GM21528 (cell line): ENCODE data around the gene TEN1.
"Not testable (repeated sequence)": the region's sequence is repeated elsewhere in the genome, so short reads cannot be mapped to it uniquely, and the experiment has no call there.

ENCODE experiments used
- ATAC-seq: cut with Tn5 transposase; IDR thresholded peaks from one replicate; pipeline ENCODE4 v1.9.1; 2021; ENCODE audit warnings: mild to moderate bottlenecking, moderate library complexity; ENCODE audit not compliant: unreplicated experiment, low FRiP score

The TEN1 gene

DNA sequence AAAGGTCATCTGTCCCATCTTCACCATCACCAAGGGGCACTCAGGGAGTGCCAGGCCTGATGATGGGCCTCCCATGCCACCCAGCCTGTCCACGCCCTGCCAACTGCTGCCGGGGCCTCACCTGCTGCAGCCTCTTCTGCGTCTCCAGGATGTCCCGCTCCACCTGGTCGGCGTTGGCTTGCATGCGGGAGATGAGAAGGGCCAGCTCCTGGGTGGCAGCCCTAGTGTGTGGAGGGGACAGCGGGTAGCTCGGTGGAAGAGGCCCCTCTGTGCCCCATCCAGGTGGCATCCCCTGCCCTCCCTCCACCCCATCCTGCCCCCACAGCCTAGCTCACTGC, 44.8 kb downstream of the TEN1 start:
- ATAC-seq = no peak

DNA sequence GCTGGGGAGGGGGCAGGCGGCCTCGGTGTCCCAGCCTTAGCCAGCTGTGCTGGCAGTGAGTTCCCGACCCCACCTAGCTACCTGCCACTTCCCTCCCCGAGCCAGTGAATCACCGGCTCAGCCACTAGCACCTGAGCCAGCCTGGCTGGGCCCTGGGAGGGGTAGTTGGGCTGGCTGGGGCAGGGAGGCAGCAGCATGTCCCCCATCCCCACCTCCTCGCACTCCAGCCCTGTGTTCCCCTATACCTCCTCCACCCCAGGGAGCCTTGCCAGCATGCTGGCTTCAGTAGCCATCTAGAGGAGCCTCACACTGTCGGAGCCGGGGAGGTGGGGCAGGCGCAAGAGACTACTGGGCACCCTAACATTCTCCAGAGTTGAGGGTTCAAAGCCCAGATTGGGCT, 45.3 kb downstream of the TEN1 start:
- no peak for ATAC-seq

DNA sequence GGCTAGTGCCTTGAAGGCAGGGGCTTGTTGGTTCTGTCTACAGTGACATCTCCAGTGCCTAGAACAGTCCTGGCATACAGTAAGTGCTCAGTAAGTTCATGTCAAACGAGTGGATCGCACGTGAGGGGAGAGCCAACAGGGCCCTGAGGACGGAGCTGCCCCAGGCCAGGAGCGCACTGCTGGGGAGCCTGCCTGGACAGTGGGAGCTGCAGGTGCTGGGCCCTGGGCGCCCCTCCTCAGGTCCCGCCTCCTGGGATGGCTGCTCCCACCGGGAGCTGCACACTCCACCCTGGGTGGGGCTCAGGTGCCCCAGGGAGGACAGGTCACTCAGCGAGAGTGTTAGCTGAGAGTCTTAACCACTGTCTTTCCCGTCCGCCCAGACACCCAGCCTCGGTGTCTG, 46.3 kb downstream of the TEN1 start:
- no peak for ATAC-seq

DNA sequence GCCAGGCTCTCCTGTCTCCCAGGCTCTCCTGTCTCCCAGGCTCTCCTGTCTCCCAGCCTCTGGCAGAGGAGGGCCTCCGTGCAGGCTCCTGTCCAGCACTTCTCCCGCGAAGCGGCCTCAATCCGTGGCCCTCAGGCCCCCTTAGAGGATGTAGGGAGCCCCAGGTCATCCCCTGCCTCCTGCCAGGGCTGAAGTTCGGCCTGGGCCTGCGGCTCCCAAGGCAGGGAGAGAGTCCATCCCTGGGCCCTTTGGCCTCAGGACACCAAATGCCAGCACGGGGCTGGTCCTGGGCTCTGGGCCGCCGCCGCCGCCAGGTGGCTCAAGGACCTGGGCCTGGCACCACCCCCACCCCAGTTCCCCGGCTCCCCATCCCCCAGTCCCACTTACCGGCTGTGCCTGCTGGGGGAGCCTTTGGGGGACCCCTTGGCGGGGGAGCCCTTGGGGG, 47.7 kb downstream of the TEN1 start:
- no peak for ATAC-seq

DNA sequence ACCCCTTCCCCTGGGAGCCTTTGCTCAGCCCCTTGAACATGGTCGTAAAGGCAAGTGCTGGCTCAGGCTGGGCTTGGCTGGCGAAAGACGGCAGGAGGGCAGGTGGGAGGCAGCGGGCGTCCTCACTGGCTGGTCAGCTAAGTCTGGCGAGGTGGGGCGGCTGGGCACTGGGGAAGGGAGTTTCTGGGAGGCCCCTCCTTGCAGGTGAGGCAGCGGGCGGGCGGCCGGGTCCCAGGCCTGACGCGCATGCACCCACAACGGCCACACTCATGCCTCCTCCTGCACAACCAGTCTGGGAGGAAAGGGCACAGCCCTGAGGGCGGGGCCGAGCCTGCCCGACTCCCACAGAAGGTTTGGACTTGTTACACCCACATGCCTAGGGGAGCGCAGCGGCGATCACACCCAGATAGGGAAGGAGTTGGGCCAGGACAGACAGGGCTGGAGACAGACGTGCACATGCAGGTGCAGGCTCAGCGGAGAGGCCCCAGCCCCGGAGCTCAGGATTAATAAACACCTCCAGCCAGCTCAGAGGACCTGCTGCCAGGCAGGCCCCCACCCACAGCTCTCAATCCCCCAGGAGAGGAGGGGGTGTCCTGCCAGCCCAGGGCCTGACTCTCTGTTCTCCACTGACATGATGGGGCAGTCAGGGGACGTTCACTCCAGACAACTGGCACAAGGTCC, 48.3 kb downstream of the TEN1 start, which contains the start of gene EVPL:
EVPL (minus strand) TSS at position 148 of the 681 bp plus-strand sequence; CDS start at position 40, 108 bp downstream.
- ATAC-seq = no peak

DNA sequence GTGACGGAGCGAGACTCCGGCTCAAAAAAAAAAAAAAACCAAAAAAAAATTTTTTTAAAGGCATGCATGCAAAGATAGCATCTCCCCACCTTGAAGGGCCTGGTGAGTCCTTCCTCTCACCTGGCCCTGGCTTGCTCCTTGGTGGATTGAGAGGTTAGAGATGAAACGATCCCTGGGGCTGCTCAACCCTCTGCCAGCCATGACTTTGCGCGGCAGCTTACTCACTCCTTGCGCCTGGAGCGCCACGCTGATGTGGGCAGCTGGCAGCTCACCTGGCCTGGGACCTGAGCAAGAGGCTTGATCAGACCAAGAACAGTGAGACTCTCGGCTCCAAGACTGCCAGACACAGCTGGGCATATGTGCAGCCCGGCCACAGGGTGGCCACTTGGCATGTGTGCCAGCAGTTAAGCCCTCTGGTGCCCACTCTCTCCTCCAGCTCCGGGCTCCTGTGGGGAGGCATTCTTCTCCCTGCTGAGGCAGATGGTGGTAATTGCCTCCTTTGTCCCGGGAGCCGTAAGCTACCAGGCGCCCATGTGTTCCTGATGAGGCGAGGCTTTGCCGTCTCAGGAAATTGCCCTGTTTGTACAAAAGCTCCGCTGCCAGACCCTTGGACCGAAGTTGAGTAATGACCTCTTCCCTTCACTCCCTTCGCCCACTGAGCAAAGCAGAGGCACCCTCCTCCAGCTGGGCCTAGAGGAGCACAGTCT, 53.2 kb downstream of the TEN1 start:
- ATAC-seq = no peak

DNA sequence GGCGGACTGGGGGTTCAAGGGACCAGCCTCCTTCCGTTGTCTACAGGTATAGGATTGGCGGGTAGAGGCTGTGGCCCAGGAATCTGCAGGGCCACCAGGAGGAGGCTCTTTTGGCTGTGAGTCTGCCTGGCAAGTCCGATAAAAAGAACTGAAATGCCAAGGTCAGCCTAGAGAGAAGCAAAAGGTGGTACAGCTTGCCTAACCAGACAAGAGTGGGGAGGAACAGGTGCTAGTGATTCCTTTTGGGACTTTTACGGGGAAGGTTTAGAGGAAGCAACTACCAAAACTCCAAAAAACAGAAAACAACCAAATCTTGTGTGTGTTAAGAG, 53.7 kb downstream of the TEN1 start:
- no peak for ATAC-seq

DNA sequence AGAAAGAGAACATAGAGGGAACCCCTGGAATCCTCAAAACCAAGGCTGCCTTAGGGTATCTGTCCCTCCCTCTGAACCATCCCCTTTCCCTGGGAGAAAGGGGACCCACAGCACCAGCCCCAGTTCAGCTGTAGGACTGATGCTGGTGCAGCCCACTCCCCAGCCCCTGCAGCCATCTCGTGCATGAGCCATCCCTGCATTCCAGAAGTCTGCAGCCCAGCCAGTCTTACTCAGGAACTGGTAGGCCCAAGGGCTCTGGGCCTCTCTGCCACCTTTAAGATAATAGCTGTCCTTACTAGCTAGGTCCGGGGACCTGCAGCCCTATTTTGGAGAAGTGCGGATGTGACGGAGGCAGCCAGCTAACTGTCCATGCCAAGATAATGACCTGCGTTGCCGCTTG, 54.1 kb downstream of the TEN1 start:
- ATAC-seq = no peak

DNA sequence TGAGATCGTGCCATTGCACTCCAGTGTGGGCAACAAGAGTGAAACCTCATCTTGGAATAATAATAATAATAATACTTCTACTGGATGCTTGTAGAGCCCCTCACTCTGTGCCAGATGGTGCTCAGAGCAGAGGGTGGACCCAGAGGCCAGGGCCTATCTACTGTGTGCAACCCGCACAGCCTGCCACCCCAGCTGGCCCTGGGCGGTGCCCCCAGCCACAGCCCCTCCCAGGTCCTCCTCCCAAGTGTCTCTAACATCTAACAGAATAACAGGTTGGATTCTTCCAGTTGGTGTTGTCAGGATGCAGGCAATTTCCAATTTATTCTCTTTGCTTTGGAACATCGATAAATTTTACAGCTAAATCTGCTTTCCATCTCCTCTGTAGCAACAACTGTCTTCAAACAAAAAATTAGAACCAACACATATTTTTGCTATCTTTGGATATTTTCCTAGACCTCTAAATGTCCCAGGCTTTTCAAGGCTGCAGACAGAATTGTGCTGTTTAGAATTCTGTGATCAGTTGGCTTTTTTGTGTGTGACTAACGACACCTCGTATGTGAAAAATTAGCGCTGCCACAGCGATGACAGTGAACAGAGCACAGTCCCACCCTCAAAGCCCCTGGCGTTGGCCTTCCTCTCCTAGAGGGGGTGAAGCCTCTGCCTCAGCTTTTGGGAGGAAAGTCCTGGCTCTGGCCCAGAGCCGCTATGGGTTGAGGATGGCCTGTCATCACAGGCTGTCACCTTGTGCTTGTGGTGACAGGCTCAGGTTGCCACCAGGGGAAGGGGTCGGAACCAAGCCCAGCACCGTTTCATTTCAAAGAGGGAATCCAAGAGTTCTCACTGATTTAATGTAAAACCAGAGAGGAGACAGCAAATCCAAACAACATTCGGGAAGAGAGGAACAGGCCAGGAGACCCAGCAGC, 55.6 kb downstream of the TEN1 start:
- no peak for ATAC-seq

DNA sequence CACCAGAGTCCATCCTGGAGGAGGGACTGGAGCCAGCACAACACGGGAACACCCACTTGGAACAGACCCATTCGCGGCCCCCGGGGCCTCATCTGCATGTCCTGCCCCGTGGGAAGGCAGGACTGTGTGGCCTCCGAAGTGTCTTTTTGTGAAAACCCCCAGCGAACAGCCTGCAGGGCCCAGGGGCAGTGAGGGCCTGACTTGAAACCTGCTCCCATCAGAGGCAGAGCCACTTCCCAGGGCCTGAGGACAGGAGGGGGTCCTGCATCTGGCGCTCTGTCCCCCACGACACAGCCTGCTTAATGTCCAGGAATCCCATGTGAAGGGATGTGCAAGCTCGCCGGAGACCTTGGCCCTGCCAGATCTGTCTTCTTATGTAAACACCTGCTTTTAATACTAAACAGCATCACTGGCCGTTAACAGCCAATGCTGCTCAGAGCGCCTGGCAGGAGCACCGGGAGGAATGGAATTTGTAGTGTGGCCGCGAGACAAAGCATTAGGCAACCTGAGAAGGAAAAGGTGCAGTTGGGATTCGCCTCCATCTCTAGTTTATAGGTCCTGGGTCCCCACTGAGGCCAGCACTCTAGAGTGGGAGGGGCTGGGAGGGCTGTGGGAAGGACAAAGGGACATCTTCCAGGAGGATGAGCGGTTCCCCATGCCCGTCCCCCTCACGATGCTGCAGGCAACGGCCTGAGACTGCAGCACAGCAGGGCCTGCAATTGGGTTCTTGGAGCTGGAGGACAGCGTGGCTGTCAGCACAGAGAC, 57.6 kb downstream of the TEN1 start:
- ATAC-seq = no peak

DNA sequence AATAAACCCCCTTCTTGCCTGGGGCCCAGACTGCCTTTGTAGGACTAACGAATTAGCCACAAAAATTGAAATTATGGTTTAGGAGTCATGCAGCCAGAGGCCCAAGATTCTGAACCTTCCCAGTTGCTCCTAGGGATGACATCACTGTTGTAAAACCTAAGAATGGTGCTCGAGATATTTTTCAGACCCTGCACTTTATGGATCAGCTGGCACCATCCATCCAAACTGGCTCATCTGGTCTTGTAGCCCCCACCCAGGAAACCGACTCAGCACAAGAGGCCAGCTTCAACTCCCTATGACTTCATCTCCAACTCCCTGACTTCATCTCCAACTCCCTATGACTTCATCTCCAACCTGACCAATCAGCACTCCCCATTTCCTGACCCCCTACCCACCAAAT, 59.0 kb downstream of the TEN1 start:
- ATAC-seq = no peak

DNA sequence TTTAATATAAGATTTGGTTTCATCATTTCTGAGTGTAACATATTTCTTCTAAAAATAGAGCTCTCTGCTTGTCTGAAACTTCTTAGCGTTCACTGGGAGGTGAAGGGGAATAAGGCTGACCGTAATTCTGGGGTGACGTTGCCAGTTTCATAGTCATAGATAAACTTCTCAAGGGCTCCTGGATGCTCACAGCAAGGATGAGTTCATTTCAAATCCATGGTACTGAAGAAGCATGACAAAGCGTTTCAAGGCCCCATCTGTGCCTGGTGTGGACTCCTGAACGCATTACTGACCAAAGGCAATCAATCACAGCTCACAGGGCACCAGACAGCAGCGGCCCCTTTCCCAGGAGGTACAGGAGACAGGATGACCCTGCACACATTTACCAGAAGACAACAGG, 60.1 kb downstream of the TEN1 start:
- no peak for ATAC-seq

DNA sequence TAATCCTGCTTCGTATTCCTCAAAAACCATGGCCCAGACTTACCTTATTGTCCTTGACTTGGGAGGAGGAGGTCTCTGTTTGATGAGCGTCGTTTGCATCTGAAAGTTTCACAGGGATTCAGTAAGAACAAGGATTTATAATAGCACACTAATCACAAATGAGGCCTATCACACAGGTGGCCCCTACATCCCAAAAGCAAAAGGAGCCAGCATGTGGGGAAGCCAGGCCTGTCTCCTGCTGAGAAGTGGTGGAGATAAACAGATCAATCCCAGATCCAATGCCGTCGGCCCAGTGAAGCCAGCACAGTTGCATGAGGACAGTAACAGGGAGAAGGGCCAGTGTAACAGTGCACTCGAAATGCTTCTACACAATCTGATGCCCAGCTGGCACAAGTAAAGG, 61.3 kb downstream of the TEN1 start:
- ATAC-seq = no peak

DNA sequence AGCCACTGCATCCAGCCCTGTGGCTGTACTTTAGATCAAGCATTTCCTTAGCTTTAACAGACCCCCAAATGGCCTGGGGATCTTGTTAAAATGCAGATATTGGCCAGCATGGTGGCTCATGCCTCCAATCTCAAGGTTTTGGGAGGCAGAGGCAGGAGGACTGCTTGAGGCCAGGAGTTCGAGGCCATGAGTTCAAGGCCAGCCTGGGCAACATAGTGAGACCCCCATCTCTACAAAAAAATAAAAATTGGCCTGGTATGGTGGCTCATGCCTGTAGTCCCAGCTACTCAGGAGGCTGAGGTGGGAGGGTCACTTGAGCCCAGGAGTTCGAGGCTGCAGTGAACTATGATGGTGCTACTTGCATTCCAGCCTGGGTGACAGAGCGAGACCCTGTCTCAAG, 63.8 kb downstream of the TEN1 start:
- not testable (repeated sequence) for ATAC-seq

DNA sequence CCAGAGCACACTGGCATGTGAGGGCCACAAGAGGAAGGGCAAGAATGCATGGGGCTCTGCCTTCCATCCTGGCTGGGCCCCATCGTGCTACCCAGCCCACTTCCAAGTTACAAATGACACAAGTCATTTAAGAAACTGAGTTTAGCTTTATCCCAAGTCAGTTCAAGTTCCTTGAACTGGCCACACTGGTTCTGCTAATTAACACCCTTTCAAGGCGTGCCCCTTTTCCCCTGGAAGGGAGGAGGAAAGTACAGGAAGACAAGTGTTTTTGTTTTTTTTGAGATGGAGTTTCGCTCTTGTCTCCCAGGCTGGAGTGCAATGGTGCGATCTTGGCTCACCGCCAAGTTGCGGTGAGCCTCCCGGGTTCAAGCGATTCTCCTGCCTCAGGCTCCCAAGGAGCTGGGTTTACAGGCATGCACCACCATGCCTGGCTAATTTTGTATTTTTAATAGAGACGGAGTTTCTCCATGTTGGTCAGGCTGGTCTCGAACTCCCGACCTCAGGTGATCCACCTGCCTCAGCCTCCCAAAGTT, 65.5 kb downstream of the TEN1 start:
- ATAC-seq = not testable (repeated sequence)

DNA sequence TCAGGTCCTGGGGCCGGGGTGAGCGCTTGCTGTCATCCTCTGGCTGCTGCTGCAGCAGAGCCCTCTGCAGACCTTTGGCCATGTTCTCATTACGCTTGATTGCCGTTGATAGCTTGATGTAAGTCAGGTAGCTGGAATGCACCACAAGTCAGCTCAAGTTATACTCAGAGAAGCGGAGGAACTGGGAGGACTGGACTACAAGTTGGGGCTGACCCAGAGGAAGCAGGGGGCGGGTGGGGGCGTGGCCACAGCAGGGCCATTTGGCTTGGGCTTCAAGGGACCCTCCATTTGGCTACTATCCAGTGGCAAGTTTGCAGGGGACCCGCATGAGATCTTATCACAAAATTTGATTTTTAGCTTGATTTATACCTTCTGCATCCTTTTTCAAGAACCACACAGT, 67.0 kb downstream of the TEN1 start:
- ATAC-seq = no peak

DNA sequence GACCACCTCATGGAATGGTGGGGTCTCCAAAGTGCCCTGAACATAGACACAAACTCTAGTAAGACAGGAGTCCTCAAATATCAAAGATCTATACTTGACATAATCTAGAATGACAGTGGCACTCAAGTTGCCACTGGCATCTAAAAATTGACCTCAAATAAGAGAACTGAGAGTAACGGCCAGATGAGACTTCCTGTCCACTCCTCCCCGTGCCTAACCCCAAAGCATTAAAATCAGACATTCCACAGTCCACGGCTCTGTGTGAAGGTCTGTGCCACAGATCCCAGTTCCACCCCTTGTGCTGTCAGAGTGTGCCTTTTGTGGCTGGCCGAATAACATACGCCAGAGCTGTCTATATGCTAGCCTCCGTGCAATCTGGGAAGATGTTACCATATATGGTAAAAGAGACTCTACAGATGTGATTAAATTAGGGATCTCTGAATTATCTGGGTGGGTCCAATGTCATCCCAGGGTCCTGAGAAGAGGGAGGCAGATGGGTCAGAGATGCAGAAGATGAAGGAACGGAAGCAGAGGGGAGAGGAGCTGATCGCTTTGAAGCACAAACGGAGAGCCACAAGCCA, 69.1 kb downstream of the TEN1 start:
- no peak for ATAC-seq

DNA sequence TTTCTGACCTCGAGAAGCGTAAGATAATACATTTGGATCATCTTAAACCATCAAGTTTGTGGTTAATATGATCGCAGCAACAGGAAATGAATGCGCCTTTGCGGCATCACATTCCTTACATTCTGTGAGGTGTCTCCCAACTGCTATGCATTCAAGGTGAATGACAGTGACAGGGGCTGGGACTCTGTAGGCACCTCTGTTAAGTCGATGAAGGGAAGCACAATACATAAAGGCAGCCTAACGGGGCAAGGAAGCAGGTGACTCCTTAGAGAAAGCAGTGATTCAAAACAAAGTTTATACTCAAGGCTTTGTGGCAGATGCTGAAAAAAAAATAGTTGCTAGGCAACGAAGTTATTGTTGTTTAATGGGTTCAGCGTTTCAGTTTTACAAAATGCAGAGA, 69.7 kb downstream of the TEN1 start:
- ATAC-seq = no peak

DNA sequence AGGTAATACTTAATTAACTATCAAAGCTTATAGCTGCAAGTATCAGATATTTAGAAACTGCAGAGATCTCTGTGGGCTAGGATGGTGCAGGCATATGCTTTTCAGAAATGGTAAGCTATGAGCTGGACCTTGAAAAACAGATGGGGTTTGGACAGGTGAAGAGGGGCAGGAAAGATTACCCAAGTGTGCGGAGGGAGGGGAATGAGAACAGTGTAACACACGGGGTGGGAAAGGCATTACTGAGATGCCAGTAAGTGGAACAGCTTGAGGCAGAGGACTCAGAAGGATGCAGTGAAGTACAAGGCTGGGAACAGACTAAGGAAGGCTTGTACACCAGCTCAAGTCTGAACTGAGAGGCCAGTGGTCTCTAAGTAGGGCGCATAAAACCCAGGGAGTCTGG, 70.2 kb downstream of the TEN1 start:
- ATAC-seq = no peak
